HFFc6 (cell line): Measurements from ENCODE around the gene LYZL1. TPM values are rescaled to one million over a fixed set of nuclear protein-coding genes. Genes with fewer than 3 reads are reported as not detected.

Experiments used
- DNase-seq: peaks from one replicate; pipeline ENCODE4 v3.0.0-alpha.2; 2018
- H3K27ac Mint-ChIP-seq: 2 replicates; pipeline ENCODE4 v1.8.0; 2020; ENCODE audit warnings: mild to moderate bottlenecking, mixed read lengths
- H3K27me3 Mint-ChIP-seq: 2 replicates; pipeline ENCODE4 v1.8.0; 2021; ENCODE audit warnings: mild to moderate bottlenecking, moderate library complexity, mixed read lengths; ENCODE audit not compliant: insufficient read depth
- H3K36me3 Mint-ChIP-seq: 2 replicates; pipeline ENCODE4 v1.8.0; 2021; ENCODE audit warnings: low read depth, mixed read lengths
- H3K4me1 Mint-ChIP-seq: 2 replicates; pipeline ENCODE4 v1.8.0; 2020; ENCODE audit warnings: low read depth, mixed read lengths
- H3K4me3 Mint-ChIP-seq: 2 replicates; pipeline ENCODE4 v1.8.0; 2020; ENCODE audit warnings: mild to moderate bottlenecking, moderate library complexity, mixed read lengths
- H3K9me3 Mint-ChIP-seq: 2 replicates; pipeline ENCODE4 v1.8.0; 2020; ENCODE audit warnings: mild to moderate bottlenecking, mixed read lengths
- total RNA-seq, 6 experiments: library from RNA; stranded (reverse); fragmentation: NEBNext Ultra II Directional; extraction: Animal tissue kit (Norgen Biotek cat#: 25700); gene quantifications; 2 replicates in 1 of 6; 3 replicates in 5 of 6; pipeline ENCODE4 v1.2.3, GENCODE V29; 2021
- TF ChIP-seq, protein P1 (sequence below): fragments of 200-600 bp; sonication (generic); IDR thresholded peaks from 2 replicates; pipeline ENCODE4 v1.5.0; 2021; ENCODE audit warnings: antibody characterized with exemption, mild to moderate bottlenecking

LYZL1 gene
- total RNA-seq, 6 experiments from 2014 or later, result not detected

DNA sequence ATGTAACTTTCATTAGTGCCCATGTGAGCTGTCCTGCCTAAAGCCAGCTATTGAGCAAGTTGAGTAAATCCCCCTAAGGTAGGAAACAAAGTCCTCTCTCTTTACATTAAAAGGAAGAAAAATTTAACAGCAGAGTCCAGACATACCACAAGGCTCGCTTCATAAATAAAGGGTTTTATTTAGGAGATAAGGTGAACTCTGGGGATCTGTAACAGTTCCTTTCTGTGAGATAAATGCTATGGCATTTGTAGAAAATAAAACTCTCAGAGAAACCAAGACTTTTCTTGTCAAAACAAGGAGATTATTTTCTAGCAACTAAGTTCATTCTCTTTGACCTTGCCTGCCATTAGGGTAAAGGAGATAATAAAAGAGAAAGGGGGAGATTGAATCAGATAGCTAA is 32.3 kb upstream of the LYZL1 start:
- TF ChIP-seq, protein P1, sequence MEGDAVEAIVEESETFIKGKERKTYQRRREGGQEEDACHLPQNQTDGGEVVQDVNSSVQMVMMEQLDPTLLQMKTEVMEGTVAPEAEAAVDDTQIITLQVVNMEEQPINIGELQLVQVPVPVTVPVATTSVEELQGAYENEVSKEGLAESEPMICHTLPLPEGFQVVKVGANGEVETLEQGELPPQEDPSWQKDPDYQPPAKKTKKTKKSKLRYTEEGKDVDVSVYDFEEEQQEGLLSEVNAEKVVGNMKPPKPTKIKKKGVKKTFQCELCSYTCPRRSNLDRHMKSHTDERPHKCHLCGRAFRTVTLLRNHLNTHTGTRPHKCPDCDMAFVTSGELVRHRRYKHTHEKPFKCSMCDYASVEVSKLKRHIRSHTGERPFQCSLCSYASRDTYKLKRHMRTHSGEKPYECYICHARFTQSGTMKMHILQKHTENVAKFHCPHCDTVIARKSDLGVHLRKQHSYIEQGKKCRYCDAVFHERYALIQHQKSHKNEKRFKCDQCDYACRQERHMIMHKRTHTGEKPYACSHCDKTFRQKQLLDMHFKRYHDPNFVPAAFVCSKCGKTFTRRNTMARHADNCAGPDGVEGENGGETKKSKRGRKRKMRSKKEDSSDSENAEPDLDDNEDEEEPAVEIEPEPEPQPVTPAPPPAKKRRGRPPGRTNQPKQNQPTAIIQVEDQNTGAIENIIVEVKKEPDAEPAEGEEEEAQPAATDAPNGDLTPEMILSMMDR, result no peak
- DNase-seq, result no peak
- H3K4me1 Mint-ChIP-seq, result peaks cover 35% of the 10 kb centered on the region
- H3K36me3 Mint-ChIP-seq, result no peaks in the 10 kb centered on the region
- peaks cover 29% of the 10 kb centered on the region for H3K27me3 Mint-ChIP-seq
- no peak overlapping the region; the same call in 1 of the 2 replicates for H3K27ac Mint-ChIP-seq
- H3K4me3 Mint-ChIP-seq, result peak overlapping the region; percentile 16
- no peaks in the 10 kb centered on the region for H3K9me3 Mint-ChIP-seq

DNA sequence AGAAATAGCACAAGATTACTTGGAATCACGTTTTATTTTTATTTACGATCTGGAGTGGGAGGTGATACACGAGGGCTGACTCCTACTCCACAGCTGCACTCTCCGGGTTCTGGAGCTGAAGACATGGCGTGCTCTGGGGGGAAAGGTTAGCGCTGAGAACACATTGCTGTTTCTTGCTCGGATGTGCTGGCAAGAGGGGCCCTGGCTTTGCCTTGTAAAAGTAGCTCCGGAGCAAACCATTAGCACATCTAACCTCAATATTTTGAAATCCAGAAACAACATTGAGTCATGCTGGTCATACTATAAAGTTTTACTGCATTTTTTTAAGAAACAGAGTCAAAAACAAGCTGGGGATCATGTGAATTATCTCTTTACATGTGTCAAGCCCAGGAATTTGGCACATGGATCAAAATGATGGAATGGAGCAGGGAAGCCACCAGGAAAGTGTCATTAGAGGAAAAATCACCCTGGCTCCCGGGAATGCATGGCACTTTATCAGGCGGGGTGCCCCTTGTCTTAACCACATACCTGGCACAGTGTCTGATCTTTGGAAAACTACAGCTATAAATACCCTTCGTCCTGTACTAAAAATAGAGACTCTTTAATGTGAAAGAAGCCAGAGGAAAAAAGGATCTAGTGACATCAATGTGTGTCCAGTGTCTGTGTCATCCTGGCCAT is 31.6 kb upstream of the LYZL1 start:
- H3K4me3 Mint-ChIP-seq, result peak overlapping the region; percentile 16
- TF ChIP-seq, protein P1, result no peak
- H3K4me1 Mint-ChIP-seq, result peaks cover 35% of the 10 kb centered on the region
- H3K9me3 Mint-ChIP-seq, result no peaks in the 10 kb centered on the region
- no peaks in the 10 kb centered on the region for H3K36me3 Mint-ChIP-seq
- DNase-seq, result peak; percentile 92
- H3K27ac Mint-ChIP-seq, result peak overlapping the region; percentile 48
- peaks cover 25% of the 10 kb centered on the region for H3K27me3 Mint-ChIP-seq

DNA sequence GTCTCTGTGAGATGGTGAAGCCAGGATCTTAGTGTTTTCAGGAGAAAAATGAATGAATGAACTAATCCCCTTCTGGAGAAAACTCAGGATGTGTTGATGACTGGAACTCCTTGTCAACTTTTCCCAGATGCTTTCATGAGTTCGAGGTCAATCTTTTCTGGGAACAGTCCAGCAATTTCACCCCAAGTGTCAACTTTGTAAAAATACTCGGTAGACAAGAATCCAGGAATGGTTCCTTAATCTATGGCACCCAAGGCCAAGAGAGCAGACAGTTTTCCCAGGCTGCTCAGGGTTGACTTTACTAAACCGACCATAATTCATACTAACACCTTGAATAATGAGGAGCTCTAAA is 31.1 kb upstream of the LYZL1 start:
- DNase-seq, result no peak
- TF ChIP-seq, protein P1, result no peak
- peaks cover 35% of the 10 kb centered on the region for H3K4me1 Mint-ChIP-seq
- peaks cover 20% of the 10 kb centered on the region for H3K27me3 Mint-ChIP-seq
- no peak overlapping the region; the same call in 1 of the 2 replicates for H3K4me3 Mint-ChIP-seq
- H3K36me3 Mint-ChIP-seq, result no peaks in the 10 kb centered on the region
- peak overlapping the region; percentile 48; the same call in 1 of the 2 replicates for H3K27ac Mint-ChIP-seq
- H3K9me3 Mint-ChIP-seq, result no peaks in the 10 kb centered on the region

DNA sequence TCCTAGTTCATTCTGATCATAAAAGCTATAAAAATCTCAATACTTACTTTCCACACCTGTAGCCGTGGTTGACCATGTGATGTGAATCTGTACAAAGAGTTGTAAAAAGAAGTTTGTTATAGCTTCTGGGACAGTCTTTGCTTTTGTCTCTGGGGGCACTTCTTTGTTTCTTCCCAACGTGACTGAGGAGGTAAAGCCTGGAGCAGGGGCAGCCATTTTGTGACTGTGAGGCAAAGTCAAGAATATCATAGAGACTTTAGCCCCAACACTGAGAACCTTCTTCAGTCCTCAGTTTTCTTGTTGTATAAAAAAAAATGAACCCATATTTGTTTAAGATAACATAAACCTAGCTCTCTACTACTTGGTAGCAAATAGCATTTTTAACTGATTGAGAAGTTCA is 29.4 kb upstream of the LYZL1 start:
- no peak overlapping the region for H3K4me3 Mint-ChIP-seq
- no peak for DNase-seq
- H3K27me3 Mint-ChIP-seq, result peaks cover 16% of the 10 kb centered on the region
- no peaks in the 10 kb centered on the region for H3K36me3 Mint-ChIP-seq
- H3K4me1 Mint-ChIP-seq, result peaks cover 33% of the 10 kb centered on the region
- TF ChIP-seq, protein P1, result no peak
- no peaks in the 10 kb centered on the region for H3K9me3 Mint-ChIP-seq
- H3K27ac Mint-ChIP-seq, result no peak overlapping the region

DNA sequence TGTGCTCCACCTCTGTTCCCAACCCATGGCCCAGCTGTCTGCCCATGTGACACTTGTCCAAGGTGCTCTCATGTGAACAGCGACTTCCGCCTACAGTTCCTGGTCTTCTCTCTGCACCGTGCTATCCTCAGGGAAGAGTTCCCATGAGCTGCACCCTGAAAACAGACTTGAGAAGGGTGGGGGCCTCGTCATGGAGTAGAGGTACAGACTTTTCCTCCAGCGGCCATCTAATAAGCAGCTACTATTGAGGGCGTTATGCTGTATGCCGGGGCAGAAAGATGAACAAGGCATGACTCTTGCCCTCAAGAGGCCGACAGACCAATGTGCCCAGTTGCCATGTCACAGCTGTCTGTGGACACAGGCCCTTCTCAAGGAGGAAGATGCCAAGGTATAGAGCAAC is 25.4 kb upstream of the LYZL1 start:
- TF ChIP-seq, protein P1, result no peak
- Mint-ChIP-seq H3K27ac (no peak overlapping the region), H3K36me3 (no peaks in the 10 kb centered on the region), H3K4me3 (no peak overlapping the region), H3K27me3 (peaks cover 24% of the 10 kb centered on the region), H3K9me3 (no peaks in the 10 kb centered on the region), H3K4me1 (no peaks in the 10 kb centered on the region)
- no peak for DNase-seq
